ENCODE measurements around the gene GPR137B. TPM values are rescaled to one million over a fixed set of nuclear protein-coding genes. Genes with fewer than 3 reads are reported as not detected.
"Not testable (repeated sequence)": the region's sequence is repeated elsewhere in the genome, so short reads cannot be mapped to it uniquely, and the experiment has no call there.

GPR137B gene
- total and polyA plus RNA-seq, 2 experiments from 2014 or later: 13.0 to 15.5 TPM

DNA sequence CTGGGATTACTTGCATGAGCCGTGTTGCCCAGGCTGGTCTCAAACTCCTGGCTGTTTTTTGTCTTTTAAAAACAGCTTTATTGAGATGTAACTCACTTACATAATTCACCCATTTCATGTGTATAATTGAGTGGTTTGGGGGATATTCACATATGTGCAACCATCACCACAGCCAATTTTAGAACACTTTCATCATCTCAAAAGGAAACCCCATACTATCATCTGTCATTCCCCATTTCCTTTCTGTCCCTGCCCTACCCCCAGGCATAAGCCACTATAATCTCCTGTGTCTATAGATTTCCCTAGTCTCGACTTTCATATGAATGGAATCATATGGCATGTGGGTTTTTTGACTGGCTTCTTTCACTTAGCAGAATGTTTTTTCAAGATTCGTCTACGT lies 43.3 kb downstream of the GPR137B start:
- H3K27me3 ChIP-seq: no peaks in the 10 kb centered on the region
- no peak overlapping the region for H3K27ac ChIP-seq
- H2AFZ ChIP-seq: no peak overlapping the region
- 85% methylated on average over 4 of the region's 4 CpGs for WGBS (ENCODE audit: low lambda C conversion rate, missing lambda C conversion rate)
- no peaks in the 10 kb centered on the region for H3K9me2 ChIP-seq (replicated peaks; ENCODE audit: insufficient read depth)
- H3K4me3 ChIP-seq: no peak overlapping the region
- no peaks in the 10 kb centered on the region for H4K20me1 ChIP-seq (ENCODE audit: insufficient read depth, poor library complexity, severe bottlenecking)
- DNase-seq (ENCODE audit: low spot score): no peak
- no peak overlapping the region for H3K4me2 ChIP-seq
- H3K9me3 ChIP-seq (ENCODE audit: low read depth): no peaks in the 10 kb centered on the region
- no peak for TF ChIP-seq EZH2 (IDR thresholded peaks at IDR 0.05; ENCODE audit: borderline replicate concordance)
- TF ChIP-seq, protein P1, sequence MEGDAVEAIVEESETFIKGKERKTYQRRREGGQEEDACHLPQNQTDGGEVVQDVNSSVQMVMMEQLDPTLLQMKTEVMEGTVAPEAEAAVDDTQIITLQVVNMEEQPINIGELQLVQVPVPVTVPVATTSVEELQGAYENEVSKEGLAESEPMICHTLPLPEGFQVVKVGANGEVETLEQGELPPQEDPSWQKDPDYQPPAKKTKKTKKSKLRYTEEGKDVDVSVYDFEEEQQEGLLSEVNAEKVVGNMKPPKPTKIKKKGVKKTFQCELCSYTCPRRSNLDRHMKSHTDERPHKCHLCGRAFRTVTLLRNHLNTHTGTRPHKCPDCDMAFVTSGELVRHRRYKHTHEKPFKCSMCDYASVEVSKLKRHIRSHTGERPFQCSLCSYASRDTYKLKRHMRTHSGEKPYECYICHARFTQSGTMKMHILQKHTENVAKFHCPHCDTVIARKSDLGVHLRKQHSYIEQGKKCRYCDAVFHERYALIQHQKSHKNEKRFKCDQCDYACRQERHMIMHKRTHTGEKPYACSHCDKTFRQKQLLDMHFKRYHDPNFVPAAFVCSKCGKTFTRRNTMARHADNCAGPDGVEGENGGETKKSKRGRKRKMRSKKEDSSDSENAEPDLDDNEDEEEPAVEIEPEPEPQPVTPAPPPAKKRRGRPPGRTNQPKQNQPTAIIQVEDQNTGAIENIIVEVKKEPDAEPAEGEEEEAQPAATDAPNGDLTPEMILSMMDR (IDR thresholded peaks at IDR 0.05; ENCODE audit: poor library complexity): no peak
- no peak for TF ChIP-seq EZH2phosphoT487 (IDR thresholded peaks at IDR 0.05; ENCODE audit: low read depth, severe bottlenecking, unreplicated experiment)
- H3K4me1 ChIP-seq (ENCODE audit: insufficient read depth): no peaks in the 10 kb centered on the region
- H3K79me2 ChIP-seq: no peaks in the 10 kb centered on the region
- no peaks in the 10 kb centered on the region for H3K36me3 ChIP-seq (replicated peaks; ENCODE audit: insufficient read depth, low read depth)

DNA sequence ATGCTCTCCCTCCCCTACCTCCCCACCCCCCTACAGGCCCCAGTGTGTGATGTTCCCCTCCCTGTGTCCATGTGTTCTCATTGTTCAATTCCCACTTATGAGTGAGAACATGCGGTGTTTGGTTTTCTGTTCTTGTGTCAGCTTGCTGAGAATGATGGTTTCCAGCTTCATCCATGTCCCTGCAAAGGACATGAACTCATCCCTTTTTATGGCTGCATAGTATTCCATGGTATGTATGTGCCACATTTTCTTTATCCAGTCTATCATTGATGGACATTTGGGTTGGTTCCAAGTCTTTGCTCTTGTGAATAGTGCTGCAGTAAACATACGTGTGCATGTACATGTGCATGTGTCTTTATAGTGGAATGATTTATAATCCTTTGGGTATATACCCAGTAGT lies 44.1 kb downstream of the GPR137B start:
- not testable (repeated sequence) for H2AFZ ChIP-seq; H3K4me1 ChIP-seq (ENCODE audit: insufficient read depth); H3K36me3 ChIP-seq (replicated peaks; ENCODE audit: insufficient read depth, low read depth); H4K20me1 ChIP-seq (ENCODE audit: insufficient read depth, poor library complexity, severe bottlenecking); DNase-seq (ENCODE audit: low spot score); H3K27ac ChIP-seq; H3K9me2 ChIP-seq (replicated peaks; ENCODE audit: insufficient read depth); H3K4me2 ChIP-seq; H3K9me3 ChIP-seq (ENCODE audit: low read depth); H3K4me3 ChIP-seq; H3K27me3 ChIP-seq; H3K79me2 ChIP-seq
- 95% methylated on average over 2 of the region's 2 CpGs for WGBS (ENCODE audit: low lambda C conversion rate, missing lambda C conversion rate)

DNA sequence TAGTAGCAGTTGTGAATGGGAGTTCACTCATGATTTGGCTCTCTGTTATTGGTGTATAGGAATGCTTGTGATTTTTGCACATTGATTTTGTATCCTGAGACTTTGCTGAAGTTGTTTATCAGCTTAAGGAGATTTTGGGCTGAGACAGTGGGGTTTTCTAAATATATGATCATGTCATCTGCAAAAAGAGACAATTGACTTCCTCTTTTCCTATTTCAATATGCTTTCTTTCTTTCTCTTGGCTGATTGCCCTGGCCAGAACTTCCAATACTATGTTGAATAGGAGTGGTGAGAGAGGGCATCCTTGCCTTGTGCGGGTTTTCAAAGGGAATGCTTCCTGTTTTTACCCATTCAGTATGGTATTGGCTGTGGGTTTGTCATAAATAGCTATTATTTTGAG lies 45.7 kb downstream of the GPR137B start:
- not testable (repeated sequence) for H4K20me1 ChIP-seq (ENCODE audit: insufficient read depth, poor library complexity, severe bottlenecking); H2AFZ ChIP-seq; H3K27ac ChIP-seq; H3K36me3 ChIP-seq (replicated peaks; ENCODE audit: insufficient read depth, low read depth); H3K27me3 ChIP-seq; H3K4me3 ChIP-seq; DNase-seq (ENCODE audit: low spot score); H3K4me1 ChIP-seq (ENCODE audit: insufficient read depth); H3K79me2 ChIP-seq; H3K4me2 ChIP-seq; H3K9me3 ChIP-seq (ENCODE audit: low read depth); H3K9me2 ChIP-seq (replicated peaks; ENCODE audit: insufficient read depth)
- 100% methylated on average over 1 of the region's 1 CpG for WGBS (ENCODE audit: low lambda C conversion rate, missing lambda C conversion rate)

DNA sequence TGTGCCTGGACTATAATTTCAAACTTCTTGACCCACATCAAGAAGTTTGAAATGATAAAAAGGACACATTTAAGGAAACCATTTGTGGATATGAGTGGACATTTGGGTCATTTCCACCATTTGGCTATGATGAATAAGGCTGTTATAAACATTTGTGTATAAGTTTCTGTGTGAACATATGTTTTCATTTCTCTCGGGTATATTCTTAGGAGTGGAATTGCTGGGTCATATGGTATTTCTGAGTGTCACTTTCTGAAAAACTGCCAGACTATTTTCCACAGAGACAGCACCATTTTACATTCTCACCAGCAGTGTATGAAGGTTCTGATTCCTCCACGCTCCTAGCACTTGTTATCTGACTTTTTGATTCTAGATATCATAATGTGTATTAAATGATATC lies 50.8 kb downstream of the GPR137B start:
- H3K4me2 ChIP-seq: no peak overlapping the region
- no peaks in the 10 kb centered on the region for H3K36me3 ChIP-seq (replicated peaks; ENCODE audit: insufficient read depth, low read depth)
- H2AFZ ChIP-seq: no peak overlapping the region
- H3K4me1 ChIP-seq (ENCODE audit: insufficient read depth): no peaks in the 10 kb centered on the region
- H4K20me1 ChIP-seq (ENCODE audit: insufficient read depth, poor library complexity, severe bottlenecking): no peaks in the 10 kb centered on the region
- H3K9me2 ChIP-seq (replicated peaks; ENCODE audit: insufficient read depth): no peaks in the 10 kb centered on the region
- no peaks in the 10 kb centered on the region for H3K79me2 ChIP-seq
- WGBS (ENCODE audit: low lambda C conversion rate, missing lambda C conversion rate): 96% methylated on average over 2 of the region's 2 CpGs
- DNase-seq (ENCODE audit: low spot score): no peak
- H3K27me3 ChIP-seq: no peaks in the 10 kb centered on the region
- no peak for TF ChIP-seq EZH2 (IDR thresholded peaks at IDR 0.05; ENCODE audit: borderline replicate concordance)
- TF ChIP-seq, protein P1 (IDR thresholded peaks at IDR 0.05; ENCODE audit: poor library complexity): no peak
- TF ChIP-seq EZH2phosphoT487 (IDR thresholded peaks at IDR 0.05; ENCODE audit: low read depth, severe bottlenecking, unreplicated experiment): no peak
- H3K4me3 ChIP-seq: no peak overlapping the region
- H3K9me3 ChIP-seq (ENCODE audit: low read depth): no peaks in the 10 kb centered on the region
- no peak overlapping the region for H3K27ac ChIP-seq

GRCh38 chr1:236200925-236201324 lies 58.6 kb downstream of the GPR137B start:
- H3K27me3 ChIP-seq: no peaks in the 10 kb centered on the region
- H3K4me1 ChIP-seq (ENCODE audit: insufficient read depth): no peaks in the 10 kb centered on the region
- no peaks in the 10 kb centered on the region for H3K36me3 ChIP-seq (replicated peaks; ENCODE audit: insufficient read depth, low read depth)
- no peak for DNase-seq (ENCODE audit: low spot score)
- H3K4me3 ChIP-seq: no peak overlapping the region
- no peak overlapping the region for H2AFZ ChIP-seq
- no peaks in the 10 kb centered on the region for H3K79me2 ChIP-seq
- H3K4me2 ChIP-seq: no peak overlapping the region
- TF ChIP-seq EZH2 (IDR thresholded peaks at IDR 0.05; ENCODE audit: borderline replicate concordance): no peak
- no peak for TF ChIP-seq EZH2phosphoT487 (IDR thresholded peaks at IDR 0.05; ENCODE audit: low read depth, severe bottlenecking, unreplicated experiment)
- TF ChIP-seq, protein P1 (IDR thresholded peaks at IDR 0.05; ENCODE audit: poor library complexity): no peak
- no peaks in the 10 kb centered on the region for H3K9me2 ChIP-seq (replicated peaks; ENCODE audit: insufficient read depth)
- no peaks in the 10 kb centered on the region for H4K20me1 ChIP-seq (ENCODE audit: insufficient read depth, poor library complexity, severe bottlenecking)
- H3K27ac ChIP-seq: no peak overlapping the region
- H3K9me3 ChIP-seq (ENCODE audit: low read depth): peaks cover 23% of the 10 kb centered on the region

Measured in hepatocyte (in vitro differentiated cells).